ENCODE results near the gene CALCR.

CALCR gene

DNA sequence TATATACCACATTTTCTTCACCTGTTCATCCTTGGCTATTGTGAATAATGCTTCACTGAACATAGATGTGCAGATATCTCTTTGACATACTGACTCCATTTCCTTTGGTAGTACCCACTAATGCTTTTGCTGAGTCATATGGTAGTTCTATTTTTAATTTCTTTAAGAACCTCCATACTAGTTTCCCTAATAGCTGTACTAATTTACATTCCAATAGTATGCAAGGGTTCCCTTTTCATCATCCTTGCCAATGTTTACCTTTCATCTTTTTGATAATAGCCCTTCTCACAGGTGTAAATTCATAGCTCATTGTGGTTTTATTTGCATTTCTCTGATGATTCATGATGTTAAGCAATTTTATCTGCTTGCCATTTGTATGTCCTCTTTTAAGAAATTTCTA lies 159.9 kb downstream of the CALCR start:
- H3K9me3 ChIP-seq = no peaks in the 10 kb centered on the region
- no peak overlapping the region for H3K4me3 ChIP-seq (ENCODE audit: low read depth in 1 of 2, low read length in 1 of 2)
- no peaks in the 10 kb centered on the region for H3K36me3 ChIP-seq
- H3K27me3 ChIP-seq = no peaks in the 10 kb centered on the region
- no peaks in the 10 kb centered on the region for H3K4me1 ChIP-seq (ENCODE audit: control insufficient read depth in 1 of 2, insufficient read depth in 1 of 2, low read depth in 1 of 2, low read length in 1 of 2)
- no peak for TF ChIP-seq CTCF (IDR thresholded peaks at IDR 0.05)
- no peak overlapping the region for H3K27ac ChIP-seq

DNA sequence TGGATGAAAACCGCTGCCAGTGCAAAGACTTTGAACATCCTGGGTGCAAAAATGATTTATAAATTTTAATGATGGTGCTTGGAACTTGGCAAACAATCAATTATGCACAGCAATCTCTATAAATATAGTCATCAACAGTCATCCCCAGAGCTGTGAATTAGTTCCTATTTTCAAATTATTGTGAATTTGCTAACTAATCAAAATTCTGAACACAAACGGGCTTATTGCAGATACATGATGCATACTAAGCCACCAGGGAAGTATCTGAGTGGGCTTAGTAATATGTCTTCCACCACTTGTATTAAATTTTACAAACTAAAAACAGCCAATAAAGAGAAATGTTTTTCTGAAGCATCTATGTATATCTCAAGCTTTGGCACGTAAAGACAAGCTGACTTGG lies 165.2 kb downstream of the CALCR start:
- Histone ChIP-seq H3K27me3 (no peaks in the 10 kb centered on the region), H3K4me3 (ENCODE audit: low read depth in 1 of 2, low read length in 1 of 2) (no peak overlapping the region), H3K4me1 (ENCODE audit: control insufficient read depth in 1 of 2, insufficient read depth in 1 of 2, low read depth in 1 of 2, low read length in 1 of 2) (no peaks in the 10 kb centered on the region), H3K9me3 (no peaks in the 10 kb centered on the region), H3K36me3 (no peaks in the 10 kb centered on the region), H3K27ac (no peak overlapping the region)
- no peak for TF ChIP-seq CTCF (IDR thresholded peaks at IDR 0.05)

DNA sequence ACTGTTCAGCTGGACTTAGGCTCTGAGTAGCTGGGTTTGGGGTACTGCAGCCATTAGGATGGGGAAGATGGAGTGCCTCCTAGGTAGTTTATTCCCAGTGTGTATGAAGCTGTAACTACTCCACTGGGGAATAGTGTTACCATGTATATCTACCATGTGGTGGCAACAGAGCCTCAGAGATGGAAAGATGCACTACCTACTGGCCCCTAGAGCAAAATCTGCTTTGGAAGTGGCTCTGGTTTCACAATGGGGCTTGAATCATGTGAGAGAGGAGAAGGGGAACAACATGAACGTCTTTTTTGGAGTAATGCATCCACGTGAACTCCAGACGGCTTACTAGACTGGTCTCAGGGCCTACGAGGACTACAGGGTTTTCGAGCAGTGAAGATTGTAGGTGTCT lies 167.3 kb downstream of the CALCR start:
- Histone ChIP-seq H3K27ac (no peak overlapping the region), H3K4me1 (ENCODE audit: control insufficient read depth in 1 of 2, insufficient read depth in 1 of 2, low read depth in 1 of 2, low read length in 1 of 2) (no peaks in the 10 kb centered on the region), H3K9me3 (no peaks in the 10 kb centered on the region), H3K4me3 (ENCODE audit: low read depth in 1 of 2, low read length in 1 of 2) (no peak overlapping the region), H3K36me3 (no peaks in the 10 kb centered on the region), H3K27me3 (no peaks in the 10 kb centered on the region)
- no peak for TF ChIP-seq CTCF (IDR thresholded peaks at IDR 0.05)

DNA sequence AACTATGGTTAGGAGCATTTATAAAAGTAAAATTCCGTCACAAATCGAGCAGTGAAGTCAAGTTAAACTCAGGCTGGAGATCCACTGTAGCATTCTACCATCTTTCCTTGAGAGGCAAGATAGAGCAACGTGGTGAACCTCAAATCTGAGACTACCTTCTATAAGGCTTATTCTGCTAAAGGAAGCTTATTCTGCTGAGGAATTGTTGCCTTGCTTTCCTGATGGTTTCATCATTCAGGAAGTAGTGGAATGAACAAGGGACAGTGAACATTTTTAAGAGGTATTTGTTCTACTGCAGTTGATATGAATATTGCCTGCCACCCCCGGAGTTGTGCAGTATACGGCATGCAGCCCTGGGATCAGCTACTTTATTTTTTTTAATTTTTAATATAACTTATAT lies 171.6 kb downstream of the CALCR start:
- no peak for TF ChIP-seq CTCF (IDR thresholded peaks at IDR 0.05)
- H3K27me3 ChIP-seq = no peaks in the 10 kb centered on the region
- H3K36me3 ChIP-seq = no peaks in the 10 kb centered on the region
- H3K9me3 ChIP-seq = no peaks in the 10 kb centered on the region
- no peak overlapping the region for H3K27ac ChIP-seq
- no peaks in the 10 kb centered on the region for H3K4me1 ChIP-seq (ENCODE audit: control insufficient read depth in 1 of 2, insufficient read depth in 1 of 2, low read depth in 1 of 2, low read length in 1 of 2)
- no peak overlapping the region for H3K4me3 ChIP-seq (ENCODE audit: low read depth in 1 of 2, low read length in 1 of 2)

GRCh38 chr7:93399642-93400041 lies 174.9 kb downstream of the CALCR start:
- H3K4me1 ChIP-seq (ENCODE audit: control insufficient read depth in 1 of 2, insufficient read depth in 1 of 2, low read depth in 1 of 2, low read length in 1 of 2) = no peaks in the 10 kb centered on the region
- no peaks in the 10 kb centered on the region for H3K9me3 ChIP-seq
- H3K27me3 ChIP-seq = no peaks in the 10 kb centered on the region
- TF ChIP-seq CTCF (IDR thresholded peaks at IDR 0.05) = no peak
- no peaks in the 10 kb centered on the region for H3K36me3 ChIP-seq
- H3K27ac ChIP-seq = no peak overlapping the region
- H3K4me3 ChIP-seq (ENCODE audit: low read depth in 1 of 2, low read length in 1 of 2) = no peak overlapping the region

DNA sequence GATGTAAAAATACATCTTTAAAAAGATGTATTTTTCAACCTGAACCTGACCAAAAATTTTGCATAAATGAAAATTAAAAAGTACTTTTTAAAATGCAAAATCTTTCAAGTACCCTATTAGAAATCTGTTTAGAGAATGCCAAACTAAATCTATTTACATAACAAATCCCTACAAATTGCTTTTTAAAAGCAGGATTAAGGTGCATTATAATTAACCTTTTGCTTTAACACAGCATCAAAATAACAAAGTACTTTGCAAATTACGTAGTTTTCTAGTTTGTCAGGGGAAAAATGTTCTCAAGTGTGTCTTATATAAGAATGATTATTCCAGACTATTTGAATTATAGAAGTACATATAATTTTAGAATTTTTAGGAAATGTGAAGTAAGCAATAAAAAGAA lies 181.5 kb downstream of the CALCR start:
- H3K27ac ChIP-seq = no peak overlapping the region
- no peaks in the 10 kb centered on the region for H3K4me1 ChIP-seq (ENCODE audit: control insufficient read depth in 1 of 2, insufficient read depth in 1 of 2, low read depth in 1 of 2, low read length in 1 of 2)
- H3K27me3 ChIP-seq = peaks cover 5% of the 10 kb centered on the region
- H3K4me3 ChIP-seq (ENCODE audit: low read depth in 1 of 2, low read length in 1 of 2) = no peak overlapping the region
- no peaks in the 10 kb centered on the region for H3K36me3 ChIP-seq
- H3K9me3 ChIP-seq = no peaks in the 10 kb centered on the region
- no peak for TF ChIP-seq CTCF (IDR thresholded peaks at IDR 0.05)
